Endometrium (tissue), 2 donors: Measurements from ENCODE around the gene ENTPD2.
"Not testable (repeated sequence)": the region's sequence is repeated elsewhere in the genome, so short reads cannot be mapped to it uniquely, and the experiment has no call there.

Experiments used
- FAIRE-seq: peaks from 2 replicates; lab custom pipeline; 2012; peaks lifted over from hg19 to GRCh38; lab: Jason Lieb, UNC
- donor health status: control.
- donor health status: control.

ENTPD2 gene

GRCh38 chr9:137045294-137046087 is 8.4 kb downstream of the ENTPD2 start:
- no peak for FAIRE-seq

GRCh38 chr9:137044502-137045177 is 9.2 kb downstream of the ENTPD2 start:
- FAIRE-seq = no peak

- FAIRE-seq = no peak
Measured at GRCh38 chr9:137044037-137044436, 9.8 kb downstream of the ENTPD2 start.

- no peak for FAIRE-seq
Measured at GRCh38 chr9:137042751-137043727, 10.8 kb downstream of the ENTPD2 start.

- no peak for FAIRE-seq
Measured at GRCh38 chr9:137041124-137041523, 12.7 kb downstream of the ENTPD2 start.

- no peak for FAIRE-seq
Measured at GRCh38 chr9:137040568-137040967, 13.3 kb downstream of the ENTPD2 start.

- no peak for FAIRE-seq
Measured at GRCh38 chr9:137039611-137040366, 14.1 kb downstream of the ENTPD2 start.

- no peak for FAIRE-seq
Measured at GRCh38 chr9:137038916-137039315, 14.9 kb downstream of the ENTPD2 start.

- FAIRE-seq = no peak
Measured at GRCh38 chr9:137037483-137037882, 16.4 kb downstream of the ENTPD2 start.

GRCh38 chr9:137037035-137037434 is 16.8 kb downstream of the ENTPD2 start:
- FAIRE-seq = no peak

GRCh38 chr9:137035937-137036336 is 17.9 kb downstream of the ENTPD2 start:
- FAIRE-seq = no peak

- FAIRE-seq = no peak
Measured at GRCh38 chr9:137035507-137035834, 18.4 kb downstream of the ENTPD2 start.

- FAIRE-seq = no peak
Measured at GRCh38 chr9:137034709-137035506, 19.0 kb downstream of the ENTPD2 start.

- no peak for FAIRE-seq
Measured at GRCh38 chr9:137034039-137034708, 19.7 kb downstream of the ENTPD2 start.

GRCh38 chr9:137033481-137033880 is 20.4 kb downstream of the ENTPD2 start:
- not testable (repeated sequence) for FAIRE-seq

GRCh38 chr9:137032858-137033257 is 21.0 kb downstream of the ENTPD2 start:
- no peak for FAIRE-seq

- FAIRE-seq = no peak
Measured at GRCh38 chr9:137031904-137032640, 21.8 kb downstream of the ENTPD2 start, which contains the start of gene FUT7. FUT7 (minus strand) TSS chr9:137032088; CDS start chr9:137031991, 97 bp downstream.

GRCh38 chr9:137030538-137031527 is 23.0 kb downstream of the ENTPD2 start:
- no peak for FAIRE-seq
